Right forelimb (tissue), 1 donor: Measurements from ENCODE around the gene CNNM3.

ENCODE experiments used
- DNase-seq: peaks from one replicate; pipeline ENCODE4 v3.0.0-alpha.2; 2018

Gene CNNM3

GRCh38 chr2:96881349-96882195 is 65.5 kb downstream of the CNNM3 start:
- DNase-seq: no peak

- no peak for DNase-seq
Measured at GRCh38 chr2:96882230-96882629, 66.2 kb downstream of the CNNM3 start.

- no peak for DNase-seq
Measured at GRCh38 chr2:96882906-96883305, 66.8 kb downstream of the CNNM3 start.

- DNase-seq: no peak
Measured at GRCh38 chr2:96883306-96883705, 67.2 kb downstream of the CNNM3 start.
